ENCODE measurements around the gene KIF6.

Gene KIF6

GRCh38 chr6:39421383-39422225 is 303.6 kb downstream of the KIF6 start:
- H3K27ac ChIP-seq (ENCODE audit: low read depth, low read length, poor library complexity, severe bottlenecking), result no peak overlapping the region
- H4K20me1 ChIP-seq (ENCODE audit: insufficient read depth, low read length), result no peaks in the 10 kb centered on the region
- H3K27me3 ChIP-seq (ENCODE audit: insufficient read depth, low read length), result 0 out of 2 replicates have a peak, but pooled peaks cover 4% of the 10 kb centered on the region
- TF ChIP-seq EZH2 (IDR thresholded peaks at IDR 0.05; ENCODE audit: borderline replicate concordance, low read length), result no peak
- TF ChIP-seq, protein P1, sequence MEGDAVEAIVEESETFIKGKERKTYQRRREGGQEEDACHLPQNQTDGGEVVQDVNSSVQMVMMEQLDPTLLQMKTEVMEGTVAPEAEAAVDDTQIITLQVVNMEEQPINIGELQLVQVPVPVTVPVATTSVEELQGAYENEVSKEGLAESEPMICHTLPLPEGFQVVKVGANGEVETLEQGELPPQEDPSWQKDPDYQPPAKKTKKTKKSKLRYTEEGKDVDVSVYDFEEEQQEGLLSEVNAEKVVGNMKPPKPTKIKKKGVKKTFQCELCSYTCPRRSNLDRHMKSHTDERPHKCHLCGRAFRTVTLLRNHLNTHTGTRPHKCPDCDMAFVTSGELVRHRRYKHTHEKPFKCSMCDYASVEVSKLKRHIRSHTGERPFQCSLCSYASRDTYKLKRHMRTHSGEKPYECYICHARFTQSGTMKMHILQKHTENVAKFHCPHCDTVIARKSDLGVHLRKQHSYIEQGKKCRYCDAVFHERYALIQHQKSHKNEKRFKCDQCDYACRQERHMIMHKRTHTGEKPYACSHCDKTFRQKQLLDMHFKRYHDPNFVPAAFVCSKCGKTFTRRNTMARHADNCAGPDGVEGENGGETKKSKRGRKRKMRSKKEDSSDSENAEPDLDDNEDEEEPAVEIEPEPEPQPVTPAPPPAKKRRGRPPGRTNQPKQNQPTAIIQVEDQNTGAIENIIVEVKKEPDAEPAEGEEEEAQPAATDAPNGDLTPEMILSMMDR (IDR thresholded peaks at IDR 0.05; ENCODE audit: low read length), result no peak
- no peak overlapping the region for H3K9ac ChIP-seq (ENCODE audit: low read length)
- no peak overlapping the region for H2AFZ ChIP-seq (ENCODE audit: low read length)
- H3K36me3 ChIP-seq (ENCODE audit: insufficient read depth, low read length), result no peaks in the 10 kb centered on the region
- no peaks in the 10 kb centered on the region for H3K9me3 ChIP-seq (ENCODE audit: low read length)
- no peak overlapping the region for H3K4me3 ChIP-seq (ENCODE audit: low read depth, low read length, poor library complexity, severe bottlenecking)
- H3K9me2 ChIP-seq (ENCODE audit: low read depth, low read length), result no peaks in the 10 kb centered on the region
- no peak overlapping the region for H3K4me2 ChIP-seq (ENCODE audit: low read length)
- H3K4me1 ChIP-seq (ENCODE audit: insufficient read depth, low read length, severe bottlenecking), result no peaks in the 10 kb centered on the region
- H3F3A ChIP-seq (ENCODE audit: insufficient read depth, low read length), result no peaks in the 10 kb centered on the region
- H3K79me2 ChIP-seq (ENCODE audit: insufficient read depth, low read length), result no peaks in the 10 kb centered on the region

DNA sequence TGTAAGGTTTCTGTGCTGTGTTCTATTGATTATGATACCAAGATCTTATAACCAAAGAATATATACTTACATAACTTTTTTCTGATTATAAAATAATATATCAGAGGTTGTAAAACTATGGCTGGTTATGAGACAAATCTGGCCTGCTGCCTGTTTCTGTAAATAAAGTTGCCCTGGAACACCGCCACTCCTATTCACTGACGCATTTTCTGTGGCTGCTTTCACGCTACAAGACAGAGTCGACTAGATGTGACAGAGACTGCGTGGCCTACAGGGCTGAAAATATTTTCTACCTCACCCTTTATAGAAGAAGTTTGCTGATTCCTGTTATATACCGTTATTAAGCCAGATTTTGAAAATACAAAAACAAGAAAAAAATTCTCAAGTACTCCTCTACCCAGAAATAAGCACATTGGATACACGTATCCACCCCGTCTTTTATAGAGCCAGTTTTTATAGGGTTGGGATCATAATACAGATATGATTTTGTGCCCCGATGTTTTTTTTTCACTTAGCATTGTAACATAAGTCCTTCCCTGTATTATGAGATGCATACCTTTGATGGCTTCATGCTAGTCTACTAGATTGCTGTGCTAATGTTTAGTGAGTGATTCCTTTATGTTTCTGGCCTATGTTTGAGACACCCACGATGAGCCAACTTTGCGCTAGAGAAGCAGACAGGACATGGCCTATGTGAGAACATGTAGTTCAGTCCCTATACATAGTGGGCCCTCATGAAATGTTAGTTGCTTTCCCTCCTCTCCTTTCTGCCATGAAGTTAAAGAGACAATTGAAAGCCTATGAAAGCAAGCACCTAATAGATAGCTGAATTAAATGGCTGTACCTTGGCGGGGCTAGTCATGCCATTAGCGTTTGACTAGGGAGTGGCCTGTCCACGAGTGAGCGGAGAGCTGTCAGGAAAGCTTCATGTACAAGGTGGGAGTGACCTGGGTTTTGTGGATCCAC is 304.6 kb downstream of the KIF6 start:
- H3K9me2 ChIP-seq (ENCODE audit: low read depth, low read length), result no peaks in the 10 kb centered on the region
- no peaks in the 10 kb centered on the region for H3K9me3 ChIP-seq (ENCODE audit: low read length)
- H3K36me3 ChIP-seq (ENCODE audit: insufficient read depth, low read length), result no peaks in the 10 kb centered on the region
- no peaks in the 10 kb centered on the region for H3K79me2 ChIP-seq (ENCODE audit: insufficient read depth, low read length)
- no peaks in the 10 kb centered on the region for H3K4me1 ChIP-seq (ENCODE audit: insufficient read depth, low read length, severe bottlenecking)
- no peaks in the 10 kb centered on the region for H3F3A ChIP-seq (ENCODE audit: insufficient read depth, low read length)
- no peak overlapping the region for H3K9ac ChIP-seq (ENCODE audit: low read length)
- no peak overlapping the region for H3K4me3 ChIP-seq (ENCODE audit: low read depth, low read length, poor library complexity, severe bottlenecking)
- H4K20me1 ChIP-seq (ENCODE audit: insufficient read depth, low read length), result no peaks in the 10 kb centered on the region
- H3K4me2 ChIP-seq (ENCODE audit: low read length), result no peak overlapping the region
- 0 out of 2 replicates have a peak, but pooled peaks cover 4% of the 10 kb centered on the region for H3K27me3 ChIP-seq (ENCODE audit: insufficient read depth, low read length)
- no peak overlapping the region for H3K27ac ChIP-seq (ENCODE audit: low read depth, low read length, poor library complexity, severe bottlenecking)
- no peak overlapping the region for H2AFZ ChIP-seq (ENCODE audit: low read length)
- TF ChIP-seq EZH2 (IDR thresholded peaks at IDR 0.05; ENCODE audit: borderline replicate concordance, low read length), result no peak
- TF ChIP-seq, protein P1 (IDR thresholded peaks at IDR 0.05; ENCODE audit: low read length), result no peak

GRCh38 chr6:39419607-39420006 is 305.6 kb downstream of the KIF6 start:
- Histone ChIP-seq H3K9me2 (ENCODE audit: low read depth, low read length) (no peaks in the 10 kb centered on the region), H3K79me2 (ENCODE audit: insufficient read depth, low read length) (no peaks in the 10 kb centered on the region), H3K4me1 (ENCODE audit: insufficient read depth, low read length, severe bottlenecking) (no peaks in the 10 kb centered on the region), H3K27me3 (ENCODE audit: insufficient read depth, low read length) (0 out of 2 replicates have a peak, but pooled peaks cover 4% of the 10 kb centered on the region), H3K9ac (ENCODE audit: low read length) (no peak overlapping the region), H3K36me3 (ENCODE audit: insufficient read depth, low read length) (no peaks in the 10 kb centered on the region), H3K4me3 (ENCODE audit: low read depth, low read length, poor library complexity, severe bottlenecking) (no peak overlapping the region), H3K4me2 (ENCODE audit: low read length) (no peak overlapping the region), H2AFZ (ENCODE audit: low read length) (no peak overlapping the region), H4K20me1 (ENCODE audit: insufficient read depth, low read length) (no peaks in the 10 kb centered on the region), H3K9me3 (ENCODE audit: low read length) (no peaks in the 10 kb centered on the region), H3F3A (ENCODE audit: insufficient read depth, low read length) (no peaks in the 10 kb centered on the region), H3K27ac (ENCODE audit: low read depth, low read length, poor library complexity, severe bottlenecking) (no peak overlapping the region)
- TF ChIP-seq EZH2 (IDR thresholded peaks at IDR 0.05; ENCODE audit: borderline replicate concordance, low read length), result no peak
- TF ChIP-seq, protein P1 (IDR thresholded peaks at IDR 0.05; ENCODE audit: low read length), result no peak

All from OCI-LY1 (cell line).